ENCODE data around the gene KANSL1L. TPM values are rescaled to one million over a fixed set of nuclear protein-coding genes. Genes with fewer than 3 reads are reported as not detected.

KANSL1L gene
- polyA plus RNA-seq, 1 experiment, result 8.9 TPM

- ChIA-PET CTCF (interaction anchor here (1.2 kb wide), 1 partner anchor 167 kb away, joined by 4 read pairs; no protein-coding TSS in a partner anchor), POLR2A (no interaction called here)
- H3K4me3 ChIP-seq (ENCODE audit: low read depth, low read length), result no peak overlapping the region
- no peaks in the 10 kb centered on the region for H3K27me3 ChIP-seq (ENCODE audit: control insufficient read depth, insufficient read depth, low read length)
- no peak for DNase-seq (ENCODE audit: low read depth, low spot score)
- no peaks in the 10 kb centered on the region for H3K9me3 ChIP-seq (ENCODE audit: control insufficient read depth, insufficient read depth, low read length)
- H3K27ac ChIP-seq (ENCODE audit: low read depth, low read length), result no peak overlapping the region
- TF ChIP-seq CTCF (IDR thresholded peaks at IDR 0.05; ENCODE audit: low read depth, low read length), result no peak
Observed at GRCh38 chr2:210028178-210028577, 143.0 kb downstream of the KANSL1L start.

DNA sequence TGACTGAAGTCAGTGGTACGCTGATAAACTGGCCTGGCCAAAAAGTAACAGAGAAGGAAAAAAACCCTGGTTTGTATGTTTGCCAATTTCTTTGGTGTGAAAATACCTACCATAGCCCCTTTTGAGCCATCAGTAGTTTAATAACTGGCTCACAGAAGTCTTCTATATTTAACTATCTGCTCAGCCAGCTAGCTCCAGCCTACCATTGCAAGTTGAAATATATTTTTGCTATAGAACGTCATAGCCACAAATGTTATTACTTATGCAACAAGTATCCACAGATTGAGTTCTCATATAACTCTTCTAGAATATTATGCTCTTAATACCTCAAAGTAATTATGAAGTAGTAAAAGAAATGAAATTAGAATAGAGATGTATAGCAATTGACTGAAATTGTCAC is 143.6 kb downstream of the KANSL1L start:
- H3K27me3 ChIP-seq (ENCODE audit: control insufficient read depth, insufficient read depth, low read length), result no peaks in the 10 kb centered on the region
- H3K27ac ChIP-seq (ENCODE audit: low read depth, low read length), result no peak overlapping the region
- ChIA-PET CTCF (interaction anchor here (0.9 kb wide), 1 partner anchor 51 kb away, joined by 3 read pairs; no protein-coding TSS in a partner anchor), POLR2A (no interaction called here)
- H3K4me3 ChIP-seq (ENCODE audit: low read depth, low read length), result no peak overlapping the region
- no peak for TF ChIP-seq CTCF (IDR thresholded peaks at IDR 0.05; ENCODE audit: low read depth, low read length)
- no peak for DNase-seq (ENCODE audit: low read depth, low spot score)
- H3K9me3 ChIP-seq (ENCODE audit: control insufficient read depth, insufficient read depth, low read length), result no peaks in the 10 kb centered on the region

DNA sequence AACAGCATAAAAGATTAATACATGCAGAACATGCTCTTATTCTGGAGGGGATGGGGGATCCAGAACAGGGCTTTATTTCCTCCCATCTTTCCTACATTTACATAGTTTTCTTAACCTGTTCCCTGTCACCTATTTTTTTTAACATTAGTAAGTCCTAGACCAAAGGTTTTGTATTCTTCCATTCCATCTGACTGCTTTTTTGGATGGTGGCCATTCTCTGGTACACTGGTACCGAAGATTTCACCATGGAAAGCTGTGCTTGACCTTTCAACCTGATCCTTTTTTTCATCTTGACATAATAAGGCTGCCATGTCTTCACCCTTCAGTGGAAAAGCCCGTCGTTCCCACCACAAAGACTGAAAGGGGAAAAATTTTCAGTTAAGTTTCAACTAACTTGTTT is 148.4 kb downstream of the KANSL1L start:
- ChIA-PET POLR2A (no interaction called here), CTCF (no interaction called here)
- H3K9me3 ChIP-seq (ENCODE audit: control insufficient read depth, insufficient read depth, low read length), result no peaks in the 10 kb centered on the region
- H3K4me3 ChIP-seq (ENCODE audit: low read depth, low read length), result no peak overlapping the region
- H3K27ac ChIP-seq (ENCODE audit: low read depth, low read length), result no peak overlapping the region
- no peak for DNase-seq (ENCODE audit: low read depth, low spot score)
- H3K27me3 ChIP-seq (ENCODE audit: control insufficient read depth, insufficient read depth, low read length), result no peaks in the 10 kb centered on the region
- TF ChIP-seq CTCF (IDR thresholded peaks at IDR 0.05; ENCODE audit: low read depth, low read length), result no peak

GRCh38 chr2:210020138-210020537 is 151.1 kb downstream of the KANSL1L start:
- ChIA-PET POLR2A (no interaction called here), CTCF (interaction anchor here (1.1 kb wide), 1 partner anchor 175 kb away, joined by 3 read pairs; no protein-coding TSS in a partner anchor)
- no peak for TF ChIP-seq CTCF (IDR thresholded peaks at IDR 0.05; ENCODE audit: low read depth, low read length)
- Histone ChIP-seq H3K27ac (ENCODE audit: low read depth, low read length) (no peak overlapping the region), H3K27me3 (ENCODE audit: control insufficient read depth, insufficient read depth, low read length) (no peaks in the 10 kb centered on the region), H3K9me3 (ENCODE audit: control insufficient read depth, insufficient read depth, low read length) (no peaks in the 10 kb centered on the region), H3K4me3 (ENCODE audit: low read depth, low read length) (no peak overlapping the region)
- DNase-seq (ENCODE audit: low read depth, low spot score), result no peak

GRCh38 chr2:210009896-210010295 is 161.3 kb downstream of the KANSL1L start:
- ChIA-PET POLR2A (no interaction called here), CTCF (interaction anchor here (0.7 to 1.4 kb wide), 3 partner anchors 185 to 675 kb away, joined by 3 to 4 read pairs (median 4); no protein-coding TSS in a partner anchor)
- H3K9me3 ChIP-seq (ENCODE audit: control insufficient read depth, insufficient read depth, low read length), result no peaks in the 10 kb centered on the region
- TF ChIP-seq CTCF (IDR thresholded peaks at IDR 0.05; ENCODE audit: low read depth, low read length), result no peak
- H3K27me3 ChIP-seq (ENCODE audit: control insufficient read depth, insufficient read depth, low read length), result no peaks in the 10 kb centered on the region
- H3K27ac ChIP-seq (ENCODE audit: low read depth, low read length), result no peak overlapping the region
- DNase-seq (ENCODE audit: low read depth, low spot score), result no peak
- no peak overlapping the region for H3K4me3 ChIP-seq (ENCODE audit: low read depth, low read length)

All from AG04450 (cell line).